Mesenchymal stem cell (in vitro differentiated cells and primary cell): ENCODE results near the gene CACNA1S.

Source experiments
- DNase-seq: peaks from one replicate; pipeline ENCODE4 v3.0.0-alpha.2; 2013
- H2AFZ ChIP-seq: one replicate; pipeline ENCODE4 v1.6.1; 2013; ENCODE audit warnings: low read depth, mild to moderate bottlenecking, control low read depth, inconsistent platforms, low read length, moderate library complexity
- H2AK5ac ChIP-seq: 2 replicates; pipeline ENCODE4 v1.6.1; 2013; ENCODE audit warnings: low read length, moderate library complexity, mild to moderate bottlenecking, inconsistent platforms; ENCODE audit not compliant: severe bottlenecking
- H2BK120ac ChIP-seq: one replicate; pipeline ENCODE4 v1.6.1; 2013; ENCODE audit warnings: low read depth, mild to moderate bottlenecking, inconsistent platforms, low read length, moderate library complexity
- H2BK12ac ChIP-seq, 2 experiments: one replicate each; pipeline ENCODE4 v1.6.1; 2013; ENCODE audit warnings: inconsistent platforms in 2 of 2, low read length in 2 of 2, mild to moderate bottlenecking in 2 of 2, moderate library complexity in 2 of 2, control low read depth in 1 of 2
- H2BK15ac ChIP-seq: one replicate; pipeline ENCODE4 v1.6.1; 2013; ENCODE audit warnings: mild to moderate bottlenecking, low read depth, inconsistent platforms; ENCODE audit not compliant: poor library complexity, severe bottlenecking
- H2BK5ac ChIP-seq: 2 replicates; pipeline ENCODE4 v1.6.1; 2013; ENCODE audit warnings: low read depth, mild to moderate bottlenecking, low read length, control low read depth, inconsistent platforms; ENCODE audit not compliant: poor library complexity, severe bottlenecking
- H3K14ac ChIP-seq, 2 experiments: one replicate each; pipeline ENCODE4 v1.6.1; 2013; ENCODE audit warnings: inconsistent platforms in 2 of 2, low read length in 2 of 2, control low read depth in 1 of 2, mild to moderate bottlenecking in 1 of 2, moderate library complexity in 1 of 2
- H3K18ac ChIP-seq, 2 experiments: one replicate each; pipeline ENCODE4 v1.6.1; 2013; ENCODE audit warnings: inconsistent platforms in 2 of 2, low read length in 2 of 2, control low read depth in 1 of 2, low read depth in 1 of 2, mild to moderate bottlenecking in 1 of 2
- H3K23ac ChIP-seq, 2 experiments: one replicate each; pipeline ENCODE4 v1.6.1; 2013; ENCODE audit warnings: inconsistent platforms in 2 of 2, low read length in 2 of 2, mild to moderate bottlenecking in 2 of 2, moderate library complexity in 2 of 2, control low read depth in 1 of 2
- H3K27ac ChIP-seq: 2 replicates; pipeline ENCODE4 v1.5.1; 2013; ENCODE audit warnings: mild to moderate bottlenecking, moderate library complexity, low read length, control low read depth, inconsistent platforms; ENCODE audit not compliant: poor library complexity, severe bottlenecking
- H3K27me3 ChIP-seq, 2 experiments: 2 replicates each; pipeline versions ENCODE4 v1.6.1 to v1.7.0; 2013; ENCODE audit warnings: low read length in 2 of 2, mild to moderate bottlenecking in 2 of 2, moderate library complexity in 2 of 2, control low read depth in 1 of 2, inconsistent platforms in 1 of 2; ENCODE audit not compliant: control insufficient read depth in 1 of 2, insufficient read depth in 1 of 2
- H3K36me3 ChIP-seq, 2 experiments: 2 replicates each; pipeline versions ENCODE4 v1.6.1 to v1.7.0; 2013; ENCODE audit warnings: low read length in 2 of 2, control low read depth in 1 of 2, inconsistent platforms in 1 of 2, low read depth in 1 of 2, mild to moderate bottlenecking in 1 of 2; ENCODE audit not compliant: insufficient read depth in 2 of 2, control insufficient read depth in 1 of 2
- H3K4ac ChIP-seq, 2 experiments: one replicate each; pipeline ENCODE4 v1.6.1; 2013; ENCODE audit warnings: inconsistent platforms in 2 of 2, low read length in 2 of 2, mild to moderate bottlenecking in 2 of 2, moderate library complexity in 2 of 2, control low read depth in 1 of 2, low read depth in 1 of 2
- H3K4me1 ChIP-seq: 2 replicates; pipeline ENCODE4 v1.6.1; 2013; ENCODE audit warnings: low read depth, low read length, control low read depth; ENCODE audit not compliant: control insufficient read depth, insufficient read depth
- H3K4me2 ChIP-seq: 2 replicates; pipeline ENCODE4 v1.6.1; 2013; ENCODE audit warnings: low read length, mild to moderate bottlenecking, inconsistent platforms; ENCODE audit not compliant: poor library complexity, severe bottlenecking
- H3K4me3 ChIP-seq, 2 experiments: 2 replicates each; pipeline versions ENCODE4 v1.5.1 to v1.7.0; 2013; ENCODE audit warnings: low read length in 2 of 2, mild to moderate bottlenecking in 2 of 2, control low read depth in 1 of 2, low read depth in 1 of 2; ENCODE audit not compliant: insufficient read depth in 1 of 2
- H3K79me1 ChIP-seq: replicated peaks from 2 replicates; pipeline ENCODE4 v1.6.1; 2013; ENCODE audit warnings: mild to moderate bottlenecking, control low read depth, low read length, inconsistent platforms; ENCODE audit not compliant: poor library complexity, severe bottlenecking
- H3K9ac ChIP-seq: 2 replicates; pipeline ENCODE4 v1.7.0; 2013; ENCODE audit warnings: mild to moderate bottlenecking, low read length, moderate library complexity
- H3K9me3 ChIP-seq: 2 replicates; pipeline ENCODE4 v1.7.0; 2013; ENCODE audit warnings: mild to moderate bottlenecking, low read length; ENCODE audit not compliant: control insufficient read depth
- H4K8ac ChIP-seq: one replicate; pipeline ENCODE4 v1.6.1; 2013; ENCODE audit warnings: inconsistent platforms, mild to moderate bottlenecking, low read length, moderate library complexity
- H4K91ac ChIP-seq: one replicate; pipeline ENCODE4 v1.6.1; 2013; ENCODE audit warnings: mild to moderate bottlenecking, low read length, inconsistent platforms
- WGBS: methylation state at CpG from one replicate; pipeline ENCODE4 v1.1.7; 2013; ENCODE audit warnings: mixed read lengths; 5-methylcytosine and 5-hydroxymethylcytosine counted together

The CACNA1S gene

DNA sequence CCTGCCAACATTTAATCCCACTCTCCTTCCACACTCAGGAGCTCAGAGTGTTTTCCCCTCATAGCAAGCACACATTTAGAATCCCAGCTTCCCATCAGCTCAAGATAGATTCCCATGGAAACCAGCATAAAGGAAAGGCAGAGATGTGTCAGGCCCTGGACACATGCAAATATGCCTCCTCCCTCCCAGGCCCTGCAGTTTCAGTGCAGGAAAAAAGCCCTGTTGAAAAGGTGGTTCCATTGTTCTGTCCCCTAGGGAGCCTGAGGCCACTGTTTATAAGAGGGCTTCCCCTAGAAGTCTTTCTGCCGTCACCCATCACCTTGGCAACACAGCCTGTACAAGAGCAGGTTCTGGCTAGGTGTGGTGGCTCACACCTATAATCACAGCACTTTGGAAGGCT, 3.6 kb downstream of the CACNA1S start:
- Histone ChIP-seq H3K36me3 (no peaks in the 10 kb centered on the region), H3K4me3 (no peak overlapping the region), H2BK12ac (no peak overlapping the region), H3K9ac (no peak overlapping the region), H2BK15ac (no peak overlapping the region), H3K79me1 (no peaks in the 10 kb centered on the region), H3K27me3 (peaks cover 18 to 48% of the 10 kb centered on the region in 2 experiments), H3K4me1 (peaks cover under 1% of the 10 kb centered on the region), H2AK5ac (no peak overlapping the region), H3K4ac (no peak overlapping the region), H3K23ac (no peak overlapping the region), H4K91ac (no peak overlapping the region), H2BK5ac (no peak overlapping the region), H3K14ac (no peak overlapping the region), H2BK120ac (no peak overlapping the region), H3K9me3 (no peaks in the 10 kb centered on the region), H2AFZ (no peak overlapping the region), H4K8ac (no peak overlapping the region), H3K18ac (no peak overlapping the region), H3K4me2 (no peak overlapping the region), H3K27ac (no peak overlapping the region)
- DNase-seq = no peak
- 57% methylated on average over 1 of the region's 1 CpG for WGBS

DNA sequence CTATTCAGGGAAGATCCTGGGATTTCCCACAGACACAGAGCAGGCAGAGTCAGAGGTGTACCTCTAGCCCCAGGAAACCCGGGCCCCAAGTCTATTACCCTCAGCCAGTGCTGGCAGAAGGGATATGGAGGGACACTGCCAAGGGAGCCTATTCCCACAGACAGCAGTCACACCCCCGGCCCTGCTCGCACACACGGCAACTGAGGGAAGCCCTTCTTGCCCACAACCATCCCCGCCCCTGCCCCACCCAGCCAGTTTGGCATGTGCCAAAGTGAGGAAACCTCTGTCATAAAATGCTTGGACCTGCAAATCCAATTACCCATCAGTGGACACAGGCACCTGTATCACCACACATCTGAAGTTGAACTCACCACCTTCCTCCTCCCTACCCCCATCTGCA, 6.5 kb downstream of the CACNA1S start:
- Histone ChIP-seq H4K91ac (no peak overlapping the region), H2AFZ (no peak overlapping the region), H3K36me3 (no peaks in the 10 kb centered on the region), H3K4ac (no peak overlapping the region), H3K79me1 (no peaks in the 10 kb centered on the region), H3K27ac (no peak overlapping the region), H3K23ac (no peak overlapping the region), H3K9me3 (no peaks in the 10 kb centered on the region), H2BK120ac (no peak overlapping the region), H2AK5ac (no peak overlapping the region), H3K18ac (no peak overlapping the region), H4K8ac (no peak overlapping the region), H3K4me1 (peaks cover 2% of the 10 kb centered on the region), H3K4me2 (no peak overlapping the region), H3K9ac (no peak overlapping the region), H2BK12ac (no peak overlapping the region), H3K14ac (no peak overlapping the region), H3K27me3 (peaks cover 1 to 43% of the 10 kb centered on the region in 2 experiments), H2BK15ac (no peak overlapping the region), H3K4me3 (no peak overlapping the region), H2BK5ac (no peak overlapping the region)
- DNase-seq = no peak
- WGBS = 76% methylated on average over 5 of the region's 5 CpGs

DNA sequence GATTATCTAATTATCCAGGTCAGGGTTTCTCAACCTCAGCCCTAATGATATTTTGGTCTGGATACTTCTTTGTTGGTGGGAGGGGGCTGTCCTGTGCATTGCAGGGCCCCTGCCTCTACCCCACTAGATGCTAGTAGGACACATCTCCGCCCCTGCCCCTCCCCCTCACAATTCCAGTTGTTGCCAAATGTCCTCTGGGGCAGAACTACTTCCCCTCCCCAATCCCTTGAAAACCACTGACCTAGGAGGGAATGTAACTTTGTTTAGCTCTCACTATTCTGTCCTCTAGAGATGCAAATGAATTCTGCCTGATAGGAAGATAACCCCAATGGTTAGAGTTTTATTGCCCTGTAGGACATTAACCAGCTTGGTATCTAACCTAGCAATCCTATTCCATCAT, 8.1 kb downstream of the CACNA1S start:
- no peaks in the 10 kb centered on the region for H3K36me3 ChIP-seq
- no peak overlapping the region for H2AK5ac ChIP-seq
- no peak overlapping the region for H3K4me3 ChIP-seq
- H3K4me1 ChIP-seq = peaks cover 2% of the 10 kb centered on the region
- no peak overlapping the region for H4K91ac ChIP-seq
- H3K27ac ChIP-seq = no peak overlapping the region
- H3K4ac ChIP-seq = no peak overlapping the region
- H3K9me3 ChIP-seq = no peaks in the 10 kb centered on the region
- no peak overlapping the region for H2BK12ac ChIP-seq
- WGBS = no CpG with 5 or more reads among the region's 1 CpG
- H4K8ac ChIP-seq = no peak overlapping the region
- H3K27me3 ChIP-seq = peaks cover 4 to 54% of the 10 kb centered on the region in 2 experiments
- H3K18ac ChIP-seq = no peak overlapping the region
- no peak overlapping the region for H3K4me2 ChIP-seq
- no peak overlapping the region for H2BK5ac ChIP-seq
- H3K79me1 ChIP-seq = no peaks in the 10 kb centered on the region
- H3K14ac ChIP-seq = no peak overlapping the region
- H2BK15ac ChIP-seq = no peak overlapping the region
- DNase-seq = no peak
- H3K23ac ChIP-seq = no peak overlapping the region
- no peak overlapping the region for H2AFZ ChIP-seq
- H3K9ac ChIP-seq = no peak overlapping the region
- no peak overlapping the region for H2BK120ac ChIP-seq

DNA sequence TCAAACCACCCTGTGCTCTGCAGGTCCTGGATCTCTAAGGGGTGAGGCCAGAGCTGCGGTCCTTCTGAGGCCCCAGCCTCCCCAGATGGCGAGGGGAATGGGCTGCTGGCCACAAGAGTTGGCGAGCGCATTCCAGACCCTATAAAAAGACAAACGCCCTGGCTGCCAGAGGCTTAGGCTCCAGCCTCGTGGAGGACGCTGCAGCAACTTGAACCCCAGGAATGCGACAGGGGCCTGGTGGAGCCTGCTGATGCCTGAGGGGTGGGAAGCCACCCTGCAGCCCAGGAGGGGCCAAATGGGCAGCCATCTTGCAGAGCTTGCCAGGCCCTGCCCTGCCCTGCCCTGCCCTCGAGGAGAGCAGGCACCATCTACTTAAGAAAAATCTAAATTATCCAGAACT, 8.6 kb downstream of the CACNA1S start:
- 78% methylated on average over 8 of the region's 9 CpGs for WGBS

More for the DNA sequence above, 8.6 kb downstream of the CACNA1S start:
- Histone ChIP-seq H2BK5ac (no peak overlapping the region), H3K18ac (no peak overlapping the region), H3K27me3 (peaks cover 8 to 57% of the 10 kb centered on the region in 2 experiments), H2AFZ (no peak overlapping the region), H3K27ac (no peak overlapping the region), H3K4ac (no peak overlapping the region), H3K4me1 (peaks cover 2% of the 10 kb centered on the region), H4K8ac (no peak overlapping the region), H2AK5ac (no peak overlapping the region), H2BK120ac (no peak overlapping the region), H3K79me1 (no peaks in the 10 kb centered on the region), H3K9me3 (no peaks in the 10 kb centered on the region), H2BK12ac (no peak overlapping the region), H3K23ac (no peak overlapping the region), H4K91ac (no peak overlapping the region), H3K14ac (no peak overlapping the region), H3K36me3 (no peaks in the 10 kb centered on the region), H2BK15ac (no peak overlapping the region), H3K4me3 (no peak overlapping the region), H3K4me2 (no peak overlapping the region), H3K9ac (no peak overlapping the region)
- DNase-seq = no peak
